ENCODE results near the gene COQ10A.

COQ10A gene

GRCh38 chr12:56317675-56318074 lies 50.9 kb downstream of the COQ10A start:
- DNase-seq: no peak
